Middle frontal gyrus (tissue), 1 donor: ENCODE results near the gene ANKRD36C.
"Not testable (repeated sequence)": the region's sequence is repeated elsewhere in the genome, so short reads cannot be mapped to it uniquely, and the experiment has no call there.

Experiments
- DNase-seq: peaks from one replicate; pipeline ENCODE4 v3.0.0-alpha.2; 2015; ENCODE audit warnings: low spot score; ENCODE audit errors: extremely low spot score

The ANKRD36C gene

DNA sequence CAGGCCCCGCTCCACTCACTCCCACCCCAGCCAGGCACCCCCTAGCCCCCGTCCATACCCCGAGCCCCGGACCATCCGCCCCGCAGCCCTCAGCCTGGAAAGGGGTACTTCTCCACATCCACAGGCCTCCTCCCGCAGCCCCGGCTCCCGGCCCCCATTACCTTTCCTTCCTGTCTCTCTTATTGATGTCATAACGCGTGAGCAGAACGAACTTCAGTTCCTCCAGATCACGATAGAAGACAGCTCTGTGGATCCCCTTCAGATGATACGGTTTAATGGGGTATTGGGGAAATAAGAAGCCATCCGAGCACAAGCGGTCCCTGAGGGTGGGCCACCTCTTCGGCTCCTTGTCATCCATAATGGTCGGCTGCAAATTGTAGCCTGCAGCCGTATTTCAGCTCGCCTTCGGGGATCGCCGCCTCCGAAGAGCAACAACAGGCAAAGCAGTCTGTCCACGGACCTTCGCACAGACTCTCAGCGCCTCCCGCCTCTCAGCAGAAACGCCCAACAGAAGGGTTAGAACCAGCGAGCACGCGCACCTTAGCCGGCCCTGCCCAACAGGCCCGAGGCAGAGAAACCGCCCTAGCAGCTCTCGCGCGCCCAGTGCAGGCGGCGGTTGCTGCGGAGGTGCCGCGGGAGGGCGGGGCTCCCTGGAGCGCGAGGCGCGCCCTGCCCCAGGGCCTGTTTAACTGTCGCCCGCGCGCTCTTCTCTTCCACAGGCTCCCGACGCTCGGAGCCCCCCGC is at the start of gene ANKRD36C:
Gene ANKRD36C, minus strand, starts transcription at position 474 of the 744 bp plus-strand sequence. Its CDS starts 116 bp downstream, at position 358.
- DNase-seq, result not testable (repeated sequence)

DNA sequence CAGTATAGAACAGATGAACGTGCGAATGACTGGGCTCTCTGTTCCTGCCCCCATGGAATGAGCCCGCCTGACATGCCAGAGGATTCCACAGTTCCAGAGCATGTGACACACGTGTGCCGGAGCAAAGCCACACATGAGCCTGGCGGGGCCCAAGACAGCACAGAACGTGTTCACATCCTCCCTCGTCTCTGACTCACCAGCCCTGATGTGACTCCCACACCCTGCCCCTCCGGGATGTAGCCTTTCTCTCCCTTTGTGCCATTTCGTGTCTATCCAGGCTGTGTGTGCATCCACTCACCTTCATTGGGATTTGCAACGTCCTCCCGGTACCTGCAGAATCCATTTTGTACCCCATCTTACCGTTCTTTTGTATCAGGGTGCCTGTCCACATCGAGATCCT is 43.9 kb upstream of the ANKRD36C start:
- not testable (repeated sequence) for DNase-seq

DNA sequence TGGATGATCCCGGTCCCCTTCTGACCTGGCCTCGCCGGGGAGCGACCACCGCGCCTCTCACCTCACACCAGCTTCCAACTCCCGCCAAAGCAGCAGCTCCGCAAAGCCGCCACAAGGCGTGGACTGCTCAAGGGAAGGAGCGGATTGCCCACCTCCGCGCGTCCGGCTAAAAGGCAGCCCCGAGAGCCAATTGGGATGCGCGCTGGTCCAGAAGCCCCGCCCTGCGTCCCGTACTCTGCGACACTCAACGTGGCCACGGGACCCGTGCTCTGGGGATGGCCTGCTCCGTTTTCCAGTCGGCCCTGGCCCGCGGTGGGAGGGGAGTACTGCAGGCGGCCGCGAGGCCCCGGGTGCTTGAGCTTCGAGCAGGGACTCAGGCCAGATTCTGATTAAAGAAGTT is 43.2 kb upstream of the ANKRD36C start, which contains the start of gene GPAT2:
Gene GPAT2, minus strand, starts transcription at position 125 of the 400 bp plus-strand sequence. CDS start 2,557 bp downstream, outside the sequence.
- DNase-seq, result not testable (repeated sequence)

DNA sequence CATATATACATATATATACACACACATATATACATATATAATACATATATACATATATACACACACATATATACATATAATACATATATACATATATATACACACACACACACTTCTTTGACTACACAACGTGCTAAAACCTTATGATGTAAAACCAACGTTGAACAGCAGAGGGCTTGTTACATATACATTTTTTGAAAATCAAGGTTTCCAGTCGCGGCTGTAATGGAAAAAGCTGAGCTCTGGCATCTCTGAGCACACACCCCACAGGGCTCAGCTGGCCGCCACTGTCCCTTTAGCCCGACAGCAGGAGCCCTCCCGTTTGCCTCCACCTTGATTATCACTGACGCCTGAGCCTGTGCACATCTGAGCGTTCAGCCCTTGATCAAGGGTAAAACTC is 42.4 kb upstream of the ANKRD36C start:
- DNase-seq, result not testable (repeated sequence)

DNA sequence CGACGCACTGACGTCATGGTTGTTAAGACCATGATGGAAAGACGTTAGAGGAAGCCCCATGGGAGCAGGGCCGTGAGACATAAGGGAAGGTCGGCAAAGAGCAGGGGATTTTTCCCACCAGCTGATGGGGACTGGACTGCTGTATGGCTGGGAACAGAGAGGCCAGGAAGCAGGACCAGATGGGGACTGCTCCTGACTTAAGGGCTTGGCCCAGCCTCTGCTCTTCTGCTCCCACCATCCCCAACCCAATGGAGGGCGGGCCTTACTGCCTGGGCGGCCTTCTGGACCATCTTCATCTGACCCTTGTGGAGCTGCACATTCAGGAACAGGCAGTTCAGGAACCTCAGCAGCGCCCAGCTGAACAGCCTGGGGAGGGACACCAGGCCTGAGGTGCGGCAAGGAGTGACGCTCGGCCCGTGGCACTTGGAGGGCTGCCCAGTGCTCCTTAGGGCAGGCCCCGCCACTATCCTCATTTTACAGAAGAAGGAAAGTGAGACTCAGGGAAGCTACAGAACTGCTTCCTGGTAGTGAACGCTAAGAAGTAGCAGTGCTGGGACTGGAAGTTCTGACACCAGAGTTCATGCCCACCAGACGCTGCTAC is 36.2 kb upstream of the ANKRD36C start:
- DNase-seq, result not testable (repeated sequence)

DNA sequence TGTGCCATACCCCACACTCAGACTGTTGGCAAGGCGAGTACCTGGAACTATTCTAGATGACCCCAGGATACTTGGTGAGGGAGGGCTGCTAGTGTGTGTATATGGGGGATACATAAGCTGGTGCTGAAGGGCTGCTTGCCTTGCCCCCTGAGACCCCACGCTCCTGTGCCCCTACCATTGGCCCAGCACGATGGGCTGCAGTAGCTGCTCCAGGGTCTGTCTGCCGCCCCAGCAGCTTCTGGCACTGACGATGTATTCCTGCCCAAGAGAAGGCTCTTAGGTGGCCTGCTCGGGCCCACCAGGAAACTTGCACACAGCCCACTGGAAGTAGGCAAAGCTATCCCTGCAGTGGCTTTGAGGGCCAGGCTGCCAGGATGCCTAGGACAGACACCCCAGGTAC is 34.1 kb upstream of the ANKRD36C start:
- DNase-seq, result not testable (repeated sequence)

DNA sequence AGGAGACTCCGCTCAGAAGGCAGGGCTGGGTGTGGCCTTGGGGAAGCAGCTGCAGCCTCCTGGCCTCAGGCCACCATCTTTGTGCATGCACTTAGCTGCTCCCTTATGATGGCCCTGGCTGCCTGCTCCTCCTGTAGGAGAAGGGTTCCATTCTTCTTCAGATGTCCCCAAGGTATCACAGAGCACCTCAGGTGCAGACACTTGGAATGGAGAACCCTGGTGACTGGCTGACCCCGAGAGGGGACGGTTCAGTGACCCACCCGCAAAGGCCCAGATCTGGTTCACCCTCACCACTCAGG is 33.5 kb upstream of the ANKRD36C start:
- no peak for DNase-seq

DNA sequence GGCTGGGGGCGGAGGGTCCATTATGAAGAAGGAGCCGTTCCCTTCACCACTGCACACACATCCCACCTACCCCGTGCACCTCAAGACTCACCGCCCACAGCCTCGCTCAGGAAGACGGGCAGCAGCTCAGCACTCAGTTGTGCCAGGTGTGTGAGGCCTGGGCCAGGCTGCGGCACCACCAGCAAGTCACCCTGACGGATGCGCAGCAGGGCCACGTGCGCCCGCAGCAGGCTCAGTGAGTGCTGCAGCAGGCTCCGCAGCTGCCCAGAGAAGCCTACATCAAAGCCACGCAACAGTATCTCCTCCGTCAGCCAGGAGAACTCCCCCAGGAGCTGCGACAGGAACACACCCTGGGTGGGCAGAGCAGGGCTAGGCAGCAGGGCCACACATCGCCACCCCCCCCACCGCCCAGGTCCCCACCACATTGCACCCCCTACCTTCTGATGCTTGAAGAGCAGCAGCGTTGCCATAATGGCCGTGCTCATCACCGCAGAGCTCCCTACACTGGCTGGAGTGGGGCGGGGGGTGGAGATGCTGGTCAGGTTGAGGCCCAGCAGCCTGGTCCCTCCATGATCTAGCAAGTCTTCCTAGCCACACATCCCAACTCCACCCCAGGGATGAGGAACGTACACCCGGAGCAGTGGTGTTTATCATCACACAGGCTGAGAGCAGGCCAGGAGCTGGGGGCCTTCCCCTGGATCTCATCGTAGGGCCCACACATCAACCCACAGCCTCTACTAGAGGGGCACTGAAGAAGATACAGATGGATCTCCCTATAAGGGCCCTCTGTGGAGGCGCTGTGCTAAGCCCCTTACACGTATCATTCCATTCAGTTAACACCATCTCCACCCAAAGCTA is 32.9 kb upstream of the ANKRD36C start:
- no peak for DNase-seq

DNA sequence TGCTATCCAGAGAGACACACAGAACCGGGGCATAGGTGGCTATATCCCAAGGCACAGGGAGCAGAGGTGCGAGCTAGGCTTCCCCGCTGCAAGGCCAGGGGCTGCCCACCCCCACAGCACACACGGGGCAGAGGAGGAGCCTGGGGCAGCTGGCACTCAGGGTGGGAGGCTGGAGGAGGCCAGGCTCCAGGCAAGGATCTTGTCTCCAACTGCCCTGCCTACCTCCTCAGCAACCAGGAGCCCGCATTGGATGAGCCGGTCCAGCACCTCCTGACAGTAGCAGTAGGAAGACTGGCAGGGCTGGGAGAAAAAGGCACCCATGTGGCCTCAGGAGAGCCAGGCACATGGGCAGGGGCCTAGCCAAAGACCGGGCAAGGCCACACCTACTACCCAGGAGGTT is 32.1 kb upstream of the ANKRD36C start:
- DNase-seq, result not testable (repeated sequence)

DNA sequence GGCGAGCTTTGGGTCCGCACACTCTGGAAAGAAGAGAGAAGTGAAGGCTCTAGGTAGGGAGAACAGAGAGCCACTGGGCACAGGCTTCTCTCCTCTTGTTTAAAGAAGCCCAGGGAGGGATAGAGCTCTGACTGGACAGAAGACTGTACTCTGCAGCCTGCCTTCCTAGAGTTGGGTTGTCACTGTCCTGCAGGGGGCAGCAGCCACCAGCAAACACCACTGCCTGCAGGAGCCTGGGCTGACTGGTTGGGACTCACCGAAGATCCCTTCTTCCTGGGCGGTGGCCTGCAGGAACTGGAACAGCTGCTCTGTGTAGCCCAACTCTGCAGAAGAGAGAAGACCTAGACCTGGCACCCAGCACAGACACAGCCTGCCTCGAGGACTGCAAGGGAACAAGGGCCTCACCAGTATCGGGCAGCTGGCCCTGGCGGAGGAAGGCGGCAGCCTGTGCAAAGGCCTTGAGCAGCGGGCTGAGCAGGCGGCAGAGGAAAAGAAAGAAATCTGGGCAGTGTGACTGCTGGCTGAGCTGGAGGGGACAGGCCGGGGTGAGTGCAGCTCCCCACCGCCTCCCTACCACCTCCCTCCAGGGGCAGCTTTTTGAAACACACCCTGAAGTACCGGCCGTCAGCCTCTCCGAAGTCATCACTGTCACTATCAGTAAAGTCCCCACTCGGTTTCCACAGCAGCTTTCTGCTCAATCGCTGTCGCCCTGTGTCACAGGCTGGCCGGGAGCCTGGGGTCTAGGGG is 31.2 kb upstream of the ANKRD36C start:
- DNase-seq, result peak; percentile 69

DNA sequence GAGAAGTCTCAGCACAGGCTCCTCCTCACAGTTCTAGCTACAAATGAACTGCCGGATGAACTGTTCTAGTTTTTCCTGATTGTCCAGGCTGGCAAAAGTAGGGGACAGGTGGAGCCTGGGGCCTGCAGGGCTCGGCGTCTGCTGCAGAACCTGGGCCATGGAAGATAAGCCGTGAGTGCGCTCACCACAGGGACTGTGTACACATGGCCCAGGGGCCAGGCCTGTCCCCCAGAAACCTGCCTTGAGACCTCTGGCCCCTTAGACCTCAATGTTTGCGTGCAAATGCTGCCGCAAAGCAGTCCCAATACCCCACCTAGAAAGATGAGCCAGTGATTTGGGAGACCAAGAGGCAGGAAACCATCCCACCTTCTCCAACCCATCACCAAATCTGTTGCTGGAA is 30.5 kb upstream of the ANKRD36C start:
- not testable (repeated sequence) for DNase-seq

DNA sequence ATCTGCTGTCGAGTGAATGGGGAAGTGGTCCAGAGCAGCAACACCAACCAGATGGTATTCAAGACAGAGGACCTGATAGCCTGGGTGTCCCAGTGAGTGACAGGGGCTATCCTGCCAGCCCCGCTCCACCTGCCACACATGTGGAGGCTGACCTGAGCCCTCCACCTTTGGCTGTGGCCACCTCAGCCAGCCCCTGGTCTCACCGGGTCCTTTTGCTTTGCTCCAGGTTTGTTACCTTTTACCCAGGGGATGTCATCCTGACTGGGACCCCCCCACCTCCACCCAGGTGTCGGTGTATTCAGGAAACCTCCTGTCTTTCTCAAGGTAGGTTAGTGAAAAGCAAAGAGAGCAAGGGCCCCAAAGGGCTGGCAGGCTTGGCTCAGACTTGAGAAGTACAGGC is 29.5 kb upstream of the ANKRD36C start:
- DNase-seq, result not testable (repeated sequence)

DNA sequence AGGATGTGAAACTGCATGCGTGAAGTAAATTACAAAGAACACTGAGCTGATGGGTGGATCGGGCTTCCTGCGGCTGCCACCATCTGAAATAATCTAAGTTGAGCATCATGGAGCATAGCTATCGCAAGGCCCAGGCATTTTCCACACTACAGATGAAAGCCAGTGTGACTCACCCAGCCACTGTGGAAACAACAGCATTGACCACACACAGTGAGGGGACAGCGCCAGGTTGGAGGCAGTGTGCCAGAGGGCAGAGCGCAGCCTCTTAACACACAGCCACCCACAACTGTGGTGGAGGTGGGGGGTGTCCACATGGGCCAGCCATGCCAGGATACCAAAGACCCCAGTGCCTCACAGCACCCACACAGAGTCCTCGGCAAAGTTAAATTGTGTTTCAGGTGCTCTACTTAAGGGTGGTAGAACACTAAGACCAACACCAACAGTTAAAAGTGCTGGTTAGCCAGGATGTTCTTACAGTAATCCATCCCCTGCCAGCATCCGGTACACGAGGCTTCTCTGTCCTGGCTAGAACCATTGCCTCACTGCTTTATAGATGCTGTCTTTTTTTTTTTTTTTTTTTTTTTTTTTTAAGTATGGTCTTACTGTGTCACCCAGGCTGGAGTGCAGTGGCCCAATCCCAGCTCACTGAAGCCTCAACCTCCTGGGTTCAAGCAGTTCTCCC is 28.4 kb upstream of the ANKRD36C start:
- not testable (repeated sequence) for DNase-seq

DNA sequence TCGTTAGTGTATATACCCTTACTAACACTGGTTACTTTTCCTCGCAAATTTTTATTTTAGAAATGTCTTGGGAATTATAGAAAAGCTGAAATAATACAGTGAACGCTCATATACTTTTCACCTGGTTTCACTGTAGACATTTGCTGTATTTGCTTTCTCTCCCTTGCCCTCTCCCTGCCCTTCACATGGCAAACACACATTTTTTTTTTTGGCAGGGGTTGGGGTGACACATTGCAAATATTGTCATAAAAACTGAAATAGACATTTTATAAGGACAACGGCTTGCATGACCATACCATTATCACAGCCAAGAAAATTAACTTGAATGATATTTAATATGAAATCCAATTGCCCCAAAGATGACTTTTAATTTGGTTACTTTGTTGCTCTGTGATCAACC is 24.7 kb upstream of the ANKRD36C start:
- not testable (repeated sequence) for DNase-seq

DNA sequence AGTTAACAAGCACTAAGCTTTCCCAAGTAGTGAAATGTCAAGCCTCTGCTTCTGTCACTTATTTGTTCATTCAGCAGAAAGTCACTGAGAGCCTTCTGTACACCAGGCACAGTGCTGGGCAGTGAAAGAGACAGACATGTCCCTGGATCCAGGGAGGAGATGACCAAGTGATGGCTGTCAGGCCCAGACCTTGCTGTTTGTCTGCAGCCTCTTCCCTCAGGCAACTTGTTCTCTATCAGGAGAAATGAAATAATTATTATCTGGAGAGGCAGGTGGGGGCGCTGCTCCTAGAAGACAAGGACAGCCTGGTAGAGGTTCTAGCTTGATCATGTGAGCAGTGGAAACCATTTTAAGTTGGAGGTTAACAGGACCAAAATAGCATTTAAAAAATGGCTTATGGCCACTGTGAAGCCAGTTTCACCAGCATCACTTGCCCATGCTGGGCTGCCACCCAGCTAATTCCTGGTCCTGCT is 21.2 kb upstream of the ANKRD36C start:
- DNase-seq, result not testable (repeated sequence)

DNA sequence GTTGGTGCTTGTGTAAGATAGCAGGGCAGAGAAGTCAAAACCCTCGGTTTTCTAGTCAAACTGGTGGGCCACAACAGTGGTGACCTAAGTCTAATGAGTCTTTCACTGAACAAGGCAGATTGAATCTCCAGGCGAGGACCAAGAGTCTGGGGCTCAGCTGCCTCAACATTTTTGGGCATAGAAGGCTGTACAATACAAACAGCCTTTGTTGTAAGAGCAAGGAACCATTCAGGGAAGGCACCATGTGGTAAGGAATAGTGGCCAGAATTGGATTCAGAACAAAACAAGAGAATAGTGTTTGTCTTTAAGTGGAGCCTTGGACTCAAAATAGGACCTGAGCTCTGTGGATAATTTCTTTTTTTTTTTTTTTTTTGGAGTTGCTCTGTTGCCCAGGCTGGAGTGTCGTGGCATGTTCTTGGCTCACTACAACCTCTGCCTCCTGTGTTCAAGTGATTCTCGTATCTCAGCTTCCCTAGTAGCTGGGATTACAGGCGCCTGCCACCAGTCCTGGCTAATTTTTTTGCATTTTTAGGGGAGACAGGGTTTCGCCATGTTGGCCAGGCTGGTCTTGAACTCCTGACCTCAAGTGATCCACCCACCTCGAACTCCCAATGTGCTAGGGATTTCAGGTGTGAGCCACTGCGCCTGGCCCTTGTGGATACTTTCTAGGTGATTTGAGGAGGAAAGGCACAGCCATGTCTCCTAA is 20.6 kb upstream of the ANKRD36C start:
- DNase-seq, result not testable (repeated sequence)

DNA sequence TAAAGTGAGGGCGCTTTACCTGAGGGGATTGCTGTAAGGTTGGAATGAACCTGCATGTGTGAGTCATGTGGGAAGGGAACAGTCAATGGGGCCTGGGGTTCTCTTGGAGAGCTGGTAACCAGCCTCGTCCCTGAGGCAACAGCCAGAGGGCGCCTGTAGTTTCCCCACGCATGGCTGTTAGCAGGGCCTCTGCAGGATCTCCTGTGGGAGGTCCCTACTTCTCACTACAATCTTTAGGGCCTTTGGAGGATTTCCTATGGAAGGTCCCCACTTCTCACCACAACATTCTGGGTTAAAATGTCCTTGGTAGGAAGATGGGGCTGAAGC is 19.5 kb upstream of the ANKRD36C start:
- not testable (repeated sequence) for DNase-seq

DNA sequence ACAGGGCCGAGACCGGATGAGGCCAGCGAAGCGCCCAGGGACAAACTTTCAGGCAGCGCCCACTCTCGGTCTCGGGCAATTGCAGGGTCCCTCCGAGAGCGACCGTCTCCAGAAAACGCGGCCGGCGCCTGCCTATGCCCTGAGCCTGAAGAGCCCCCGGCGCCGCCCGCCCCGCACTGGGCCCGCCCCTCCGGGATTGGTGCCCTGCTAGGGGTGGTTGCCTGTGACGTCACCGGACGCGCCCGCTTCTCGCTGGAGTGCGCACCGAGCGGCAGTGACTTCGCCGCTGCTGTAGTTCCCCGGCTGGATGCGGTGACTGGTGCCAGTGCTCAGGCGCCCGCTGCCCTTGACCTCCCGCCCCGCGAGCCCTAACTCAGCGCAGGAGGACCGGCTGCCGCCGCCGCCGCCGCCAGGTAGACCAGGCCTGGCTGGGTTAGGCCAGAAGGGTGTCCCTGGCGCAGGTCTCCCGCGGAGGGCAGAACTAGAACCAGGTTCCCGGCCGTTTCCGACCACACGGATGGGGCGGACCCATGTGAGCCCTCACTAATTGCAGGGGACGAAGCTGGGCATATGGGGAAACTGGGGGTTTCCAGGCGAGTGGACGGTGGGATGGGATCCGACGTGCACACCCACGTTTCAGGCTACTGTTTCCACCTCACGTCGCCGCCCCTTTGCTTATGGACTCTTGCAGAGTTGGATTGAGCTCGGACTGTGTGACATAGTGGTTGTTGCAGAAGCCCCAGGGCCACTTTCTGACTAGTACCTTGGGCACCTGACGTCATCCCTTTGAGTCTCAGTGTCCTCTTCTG is 18.9 kb upstream of the ANKRD36C start:
- peak; percentile 90 for DNase-seq

DNA sequence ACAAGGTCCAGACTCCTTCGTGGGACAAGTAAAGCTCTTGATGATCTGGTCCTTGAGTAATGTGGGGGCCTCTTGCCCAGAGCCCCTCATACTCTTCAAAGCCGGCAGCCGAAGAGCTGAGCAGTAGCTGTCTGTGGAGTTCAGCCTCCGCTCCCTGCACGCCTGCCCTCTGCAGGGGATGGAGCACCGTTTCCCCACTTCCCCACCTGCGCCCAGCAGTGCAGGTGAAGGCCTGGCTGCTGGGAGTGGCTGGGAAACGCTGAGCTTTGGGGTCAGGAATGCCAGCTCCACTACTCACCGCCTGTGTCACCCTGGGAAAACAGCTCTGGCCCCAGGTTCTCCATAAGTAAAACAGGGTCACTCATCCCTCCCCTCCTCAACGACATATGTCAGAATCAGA is 18.2 kb upstream of the ANKRD36C start:
- not testable (repeated sequence) for DNase-seq
